ENCODE results near the gene FBXL19. TPM values are rescaled to one million over a fixed set of nuclear protein-coding genes. Genes with fewer than 3 reads are reported as not detected.

Gene FBXL19
- total and polyA plus RNA-seq, 2 of the 8 experiments (the other 6 are each of a cell fraction or from before 2014, with no cell fraction given): 47.2 to 72.2 TPM

DNA sequence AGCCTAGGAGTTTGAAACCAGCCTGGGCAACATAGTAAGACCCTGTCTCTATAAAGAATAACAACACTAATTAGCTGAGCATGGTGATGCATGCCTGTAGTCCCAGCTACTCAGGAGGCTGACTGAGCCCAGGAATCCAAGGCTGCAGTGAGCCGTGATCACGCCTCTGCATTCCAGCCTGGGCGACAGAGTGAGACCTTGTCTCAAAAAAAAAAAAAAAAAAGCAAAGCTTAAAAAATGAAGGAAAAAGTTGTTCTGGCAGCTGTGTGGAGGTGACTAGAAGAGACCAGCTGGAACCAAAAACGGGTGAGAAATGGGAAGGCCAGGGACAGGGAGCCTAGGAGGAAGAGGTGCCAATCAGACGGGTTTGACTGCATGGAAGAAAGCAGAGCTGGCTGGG is 33.7 kb upstream of the FBXL19 start:
- H3K79me1 ChIP-seq (ENCODE audit: low read depth, low read length): peaks cover 4% of the 10 kb centered on the region; the same call in 1 of the 2 replicates
- H3K23me2 ChIP-seq (ENCODE audit: low read depth, low read length): peaks cover 12% of the 10 kb centered on the region
- FAIRE-seq (no peak), DNase-seq (ENCODE audit: low read depth in 1 of 2, low spot score in 2 of 2) (no peak)
- peaks cover 0 to 6% (median 4%) of the 10 kb centered on the region in 4 experiments; a peak in 5 of 7 replicates for H3K27me3 ChIP-seq (replicated peaks in 1 of 4; ENCODE audit: control insufficient read depth in 3 of 4, extremely low read depth in 1 of 4, insufficient read depth in 3 of 4, low read length in 3 of 4)
- no peak overlapping the region for H3K23ac ChIP-seq (ENCODE audit: insufficient read length)
- no peak overlapping the region for H4K8ac ChIP-seq (ENCODE audit: extremely low read depth, insufficient read depth, low read length)
- H4K20me1 ChIP-seq (replicated peaks in 1 of 2; ENCODE audit: control insufficient read depth in 1 of 2, insufficient read depth in 2 of 2, low read length in 2 of 2): peaks cover 0 to 6% of the 10 kb centered on the region in 2 experiments
- H2BK120ac ChIP-seq (replicated peaks; ENCODE audit: low read depth, low read length): no peak overlapping the region
- H3K14ac ChIP-seq (ENCODE audit: insufficient read length): no peak overlapping the region
- ChIA-PET POLR2A (ENCODE audit: partially characterized antibody) (interaction anchor here (0.7 to 1.6 kb wide), 4 partner anchors 11 to 75 kb away, joined by 3 to 5 read pairs (median 4); no protein-coding TSS in a partner anchor), CTCF (ENCODE audit: partially characterized antibody) (interaction anchor here (0.9 to 2.5 kb wide), 4 partner anchors 9 to 52 kb away, joined by 3 to 10 read pairs (median 5); no protein-coding TSS in a partner anchor)
- no peak overlapping the region for H4K5ac ChIP-seq (ENCODE audit: insufficient read length, low read depth, low read length)
- no peak overlapping the region for H3K4me2 ChIP-seq (ENCODE audit: insufficient read depth in 1 of 2, low read depth in 2 of 2, low read length in 2 of 2)
- H2BK12ac ChIP-seq (ENCODE audit: low read depth, low read length): no peak overlapping the region
- H2BK20ac ChIP-seq (ENCODE audit: low read length): no peak overlapping the region
- no peak overlapping the region for H3K4ac ChIP-seq (replicated peaks; ENCODE audit: insufficient read length, low read depth, low read length)
- no peak overlapping the region for H3K27ac ChIP-seq (ENCODE audit: low read depth, low read length)
- H2BK5ac ChIP-seq (ENCODE audit: low read depth, low read length): no peak overlapping the region
- H2BK15ac ChIP-seq (ENCODE audit: low read length): no peak overlapping the region
- H3K56ac ChIP-seq (replicated peaks; ENCODE audit: insufficient read length, low read depth, low read length): no peak overlapping the region
- H4K91ac ChIP-seq (replicated peaks; ENCODE audit: insufficient read length, low read length): no peak overlapping the region
- peaks cover 0 to 5% (median 0%) of the 10 kb centered on the region in 4 experiments; a peak in 3 of 8 replicates for H3K36me3 ChIP-seq (ENCODE audit: control insufficient read depth in 2 of 4, insufficient read depth in 4 of 4, low read length in 3 of 4)
- H2AFZ ChIP-seq (ENCODE audit: low read length): no peak overlapping the region
- H3K4me3 ChIP-seq (ENCODE audit: extremely low read depth in 1 of 4, insufficient read depth in 2 of 4, low read depth in 3 of 4, low read length in 4 of 4): no peak overlapping the region
- no peak overlapping the region for H3K18ac ChIP-seq (ENCODE audit: extremely low read depth, low read length)
- 95% methylated on average over 5 of the region's 5 CpGs; no CpG with 5 or more reads in 1 of the 2 experiments for WGBS, 2 experiments (ENCODE audit: extremely low coverage in 1 of 2, insufficient coverage in 1 of 2, insufficient read length in 1 of 2, insufficient replicate concordance in 2 of 2, low coverage in 1 of 2, low lambda C conversion rate in 2 of 2, missing lambda C conversion rate in 1 of 2)
- no peaks in the 10 kb centered on the region for H3K9me3 ChIP-seq (ENCODE audit: insufficient read depth in 2 of 2, low read depth in 1 of 2, low read length in 1 of 2)
- H3K4me1 ChIP-seq (replicated peaks in 1 of 4; ENCODE audit: control insufficient read depth in 3 of 4, insufficient read depth in 4 of 4, low read length in 3 of 4): peaks cover 3 to 10% (median 6%) of the 10 kb centered on the region in 4 experiments
- no peak overlapping the region for H3K9ac ChIP-seq (replicated peaks in 1 of 4; ENCODE audit: extremely low read depth in 1 of 4, low read depth in 3 of 4, low read length in 3 of 4)
- H2AK5ac ChIP-seq (ENCODE audit: low read depth, low read length): no peak overlapping the region
- H3K79me2 ChIP-seq (ENCODE audit: control insufficient read depth in 1 of 2, insufficient read depth in 2 of 2, low read length in 2 of 2): no peaks in the 10 kb centered on the region
- TF ChIP-seq ASH2L (IDR thresholded peaks at IDR 0.05; ENCODE audit: low read length) (no peak), ZNF274 (IDR thresholded peaks at IDR 0.05; ENCODE audit: borderline replicate concordance, extremely low read depth, low read length) (no peak)
